Measurements from ENCODE around the gene CNPY1. TPM values are rescaled to one million over a fixed set of nuclear protein-coding genes. Genes with fewer than 3 reads are reported as not detected.
"Not testable (repeated sequence)": the region's sequence is repeated elsewhere in the genome, so short reads cannot be mapped to it uniquely, and the experiment has no call there.

The CNPY1 gene
- not detected for total RNA-seq

DNA sequence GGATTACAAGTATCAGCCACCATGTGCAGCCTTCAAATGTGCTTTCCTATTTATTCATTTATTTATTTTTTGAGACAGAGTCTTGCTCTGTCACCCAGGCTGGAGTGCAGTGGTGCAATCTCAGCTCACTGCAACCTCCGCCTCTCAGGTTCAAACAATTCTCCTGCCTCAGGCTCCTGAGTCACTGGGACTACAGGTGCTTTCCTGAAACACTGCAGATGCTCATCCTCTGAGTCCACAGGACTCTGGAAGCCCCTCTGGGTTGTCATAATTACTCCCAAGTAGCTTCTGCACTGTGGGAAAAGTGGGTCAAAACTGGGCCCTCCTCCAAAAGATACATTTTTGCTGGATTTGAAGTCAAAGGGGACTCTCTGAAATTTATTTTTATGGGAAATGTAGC, at the start of gene CNPY1:
TSS of gene CNPY1 (minus strand) at position 111 of the 400 bp plus-strand sequence. CDS start 630 bp downstream, outside the sequence.
- H3K36me3 ChIP-seq; DNase-seq; H3K27me3 ChIP-seq; H3K4me1 ChIP-seq; in situ Hi-C loops (cut with MboI; ENCODE audit: low pct_ligation_motif_present in 1 of 4, low pct_unique_long_range_greater_than_20kb in 1 of 4, low sequenced_read_pairs in 3 of 4); H3K9me3 ChIP-seq; H3K4me3 ChIP-seq; intact Hi-C loops (cut with DNase I; ENCODE audit: low total_unique reads); H3K27ac ChIP-seq: not testable (repeated sequence)
- 92% methylated on average over 1 of the region's 1 CpG; no CpG with 5 or more reads in 1 of the 2 donors for WGBS, 2 donors (ENCODE audit: low coverage in 1 of 2)

DNA sequence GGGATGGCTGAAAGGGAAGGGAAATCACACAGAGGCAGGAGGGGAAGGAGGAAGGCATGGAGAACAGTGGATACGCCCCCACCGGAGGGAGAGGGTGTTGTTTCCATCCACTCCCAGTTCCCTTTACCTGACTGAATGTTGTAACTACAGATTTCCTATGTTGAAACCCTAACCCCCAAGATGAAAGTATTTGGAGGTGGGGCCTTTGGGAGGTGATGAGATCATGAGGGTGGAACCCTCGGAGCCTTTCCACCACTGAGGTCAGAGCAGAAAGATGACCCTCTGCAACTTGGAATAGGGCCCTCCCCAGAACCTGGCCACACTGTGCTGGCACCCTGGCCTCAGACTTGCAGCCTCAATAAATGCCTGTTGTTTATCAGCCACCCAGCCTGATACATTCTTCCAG, 48.6 kb upstream of the CNPY1 start:
- Histone ChIP-seq H3K9me3 (no peaks in the 10 kb centered on the region), H3K27me3 (peaks cover 7% of the 10 kb centered on the region), H3K4me3 (no peak overlapping the region), H3K4me1 (peaks cover 0 to 12% (median 2%) of the 10 kb centered on the region in 4 donors), H3K36me3 (no peaks in the 10 kb centered on the region), H3K27ac (no peak overlapping the region)
- WGBS, 2 donors (ENCODE audit: low coverage in 1 of 2), result 31 to 63% methylated on average over 2 to 3 of the region's 3 CpGs
- DNase-seq, result no peak
- in situ Hi-C loops (cut with MboI; ENCODE audit: low pct_ligation_motif_present in 1 of 4, low pct_unique_long_range_greater_than_20kb in 1 of 4, low sequenced_read_pairs in 3 of 4) (loop anchor here (5.0 to 10.0 kb wide), 3 partner anchors 160 to 172 kb away; no protein-coding TSS in a partner anchor), intact Hi-C loops (cut with DNase I; ENCODE audit: low total_unique reads) (loop anchor here (10.0 kb wide), 1 partner anchor 170 kb away; no protein-coding TSS in a partner anchor)
- TF ChIP-seq, protein P1, sequence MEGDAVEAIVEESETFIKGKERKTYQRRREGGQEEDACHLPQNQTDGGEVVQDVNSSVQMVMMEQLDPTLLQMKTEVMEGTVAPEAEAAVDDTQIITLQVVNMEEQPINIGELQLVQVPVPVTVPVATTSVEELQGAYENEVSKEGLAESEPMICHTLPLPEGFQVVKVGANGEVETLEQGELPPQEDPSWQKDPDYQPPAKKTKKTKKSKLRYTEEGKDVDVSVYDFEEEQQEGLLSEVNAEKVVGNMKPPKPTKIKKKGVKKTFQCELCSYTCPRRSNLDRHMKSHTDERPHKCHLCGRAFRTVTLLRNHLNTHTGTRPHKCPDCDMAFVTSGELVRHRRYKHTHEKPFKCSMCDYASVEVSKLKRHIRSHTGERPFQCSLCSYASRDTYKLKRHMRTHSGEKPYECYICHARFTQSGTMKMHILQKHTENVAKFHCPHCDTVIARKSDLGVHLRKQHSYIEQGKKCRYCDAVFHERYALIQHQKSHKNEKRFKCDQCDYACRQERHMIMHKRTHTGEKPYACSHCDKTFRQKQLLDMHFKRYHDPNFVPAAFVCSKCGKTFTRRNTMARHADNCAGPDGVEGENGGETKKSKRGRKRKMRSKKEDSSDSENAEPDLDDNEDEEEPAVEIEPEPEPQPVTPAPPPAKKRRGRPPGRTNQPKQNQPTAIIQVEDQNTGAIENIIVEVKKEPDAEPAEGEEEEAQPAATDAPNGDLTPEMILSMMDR (IDR thresholded peaks at IDR 0.05), result no peak
- no peak for TF ChIP-seq EP300 (IDR thresholded peaks at IDR 0.05; ENCODE audit: low read depth)

DNA sequence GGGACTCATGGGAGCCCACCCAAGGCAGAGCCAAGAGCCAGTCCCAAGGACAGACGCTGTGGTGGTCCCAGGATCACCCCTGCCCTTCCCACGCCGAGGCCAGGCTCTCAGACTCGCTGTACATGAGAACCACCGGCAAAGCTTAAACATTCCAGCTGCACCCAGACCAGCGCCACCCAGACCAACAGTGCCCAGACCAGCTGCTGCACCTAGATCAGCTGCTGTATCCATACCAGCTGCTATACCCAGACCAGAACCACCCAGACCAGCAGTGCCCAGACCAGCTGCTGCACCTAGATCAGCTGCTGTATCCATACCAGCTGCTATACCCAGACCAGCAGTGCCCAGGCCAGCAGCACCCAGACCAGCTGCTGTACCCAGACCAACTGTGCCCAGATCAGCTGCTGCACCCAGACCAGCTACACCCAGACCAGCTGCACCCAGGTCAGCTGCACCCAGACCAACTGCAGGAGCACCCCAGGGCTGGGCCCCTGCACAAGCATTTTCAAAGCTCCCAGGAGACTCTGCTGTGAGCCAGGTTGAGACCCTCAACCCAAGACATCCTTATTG, 47.9 kb upstream of the CNPY1 start:
- Histone ChIP-seq H3K4me3 (no peak overlapping the region), H3K36me3 (no peaks in the 10 kb centered on the region), H3K27me3 (peaks cover under 1% of the 10 kb centered on the region), H3K27ac (no peak overlapping the region), H3K4me1 (peaks cover 0 to 12% (median 2%) of the 10 kb centered on the region in 4 donors), H3K9me3 (no peaks in the 10 kb centered on the region)
- WGBS, 2 donors (ENCODE audit: low coverage in 1 of 2), result 89% methylated on average over 6 of the region's 6 CpGs; no CpG with 5 or more reads in 1 of the 2 donors
- intact Hi-C loops (cut with DNase I; ENCODE audit: low total_unique reads) (loop anchor here (10.0 kb wide), 1 partner anchor 171 kb away; no protein-coding TSS in a partner anchor), in situ Hi-C loops (cut with MboI; ENCODE audit: low pct_ligation_motif_present in 1 of 4, low pct_unique_long_range_greater_than_20kb in 1 of 4, low sequenced_read_pairs in 3 of 4) (loop anchor here in 3 of 4 donors (10.0 kb wide), 2 partner anchors 161 to 171 kb away; no protein-coding TSS in a partner anchor)
- TF ChIP-seq EP300 (IDR thresholded peaks at IDR 0.05; ENCODE audit: low read depth), result no peak
- TF ChIP-seq POLR2AphosphoS5 (IDR thresholded peaks at IDR 0.05), result no peak
- no peak for TF ChIP-seq POLR2A (IDR thresholded peaks at IDR 0.05)
- TF ChIP-seq, protein P1 (IDR thresholded peaks at IDR 0.05), result no peak
- no peak for DNase-seq

DNA sequence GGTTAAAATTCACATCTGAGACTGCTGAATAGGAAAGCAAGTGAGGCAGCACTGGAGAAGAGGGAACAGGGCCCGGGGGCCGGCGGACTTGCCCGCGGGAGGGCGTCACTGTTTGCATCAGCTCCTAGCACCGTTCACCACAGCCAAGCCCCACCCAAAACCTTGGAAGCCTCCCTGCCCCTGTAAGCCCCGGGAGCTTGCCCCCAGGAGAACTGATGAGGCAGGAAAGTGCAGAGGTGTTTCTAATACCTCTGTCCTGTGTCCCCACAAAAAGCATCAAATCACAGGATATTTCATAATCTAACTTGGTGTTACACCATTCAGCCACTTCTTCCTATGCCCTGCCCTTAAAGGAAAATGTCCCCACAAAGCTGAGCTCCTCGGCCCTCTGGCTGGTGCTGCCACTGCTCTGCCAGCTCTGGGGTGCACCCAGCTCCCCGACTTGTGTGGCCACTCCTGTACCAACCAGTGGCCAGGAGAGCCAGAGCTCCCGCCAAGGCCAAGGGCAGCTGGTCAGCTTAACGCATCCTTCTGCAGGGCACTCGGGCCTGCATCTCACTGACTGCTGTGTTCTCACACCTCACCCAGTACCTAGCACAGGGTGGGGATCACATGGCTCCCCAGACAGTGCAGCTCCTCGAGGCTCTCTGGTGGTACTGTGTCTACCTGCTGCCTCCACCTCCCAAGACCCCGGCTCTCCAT, 47.3 kb upstream of the CNPY1 start:
- intact Hi-C loops (cut with DNase I; ENCODE audit: low total_unique reads), result loop anchor here (10.0 kb wide), 1 partner anchor 171 kb away; no protein-coding TSS in a partner anchor
- H3K4me3 ChIP-seq, result no peak overlapping the region
- H3K9me3 ChIP-seq, result no peaks in the 10 kb centered on the region
- peaks cover 0 to 9% (median 0%) of the 10 kb centered on the region in 4 donors for H3K4me1 ChIP-seq
- no peak for TF ChIP-seq EP300 (IDR thresholded peaks at IDR 0.05; ENCODE audit: low read depth)
- TF ChIP-seq, protein P1 (IDR thresholded peaks at IDR 0.05), result no peak
- TF ChIP-seq POLR2A (IDR thresholded peaks at IDR 0.05), result no peak
- no peak for TF ChIP-seq POLR2AphosphoS5 (IDR thresholded peaks at IDR 0.05)
- in situ Hi-C loops (cut with MboI; ENCODE audit: low pct_ligation_motif_present in 1 of 4, low pct_unique_long_range_greater_than_20kb in 1 of 4, low sequenced_read_pairs in 3 of 4), result loop anchor here in 3 of 4 donors (10.0 kb wide), 2 partner anchors 161 to 171 kb away; no protein-coding TSS in a partner anchor
- no peaks in the 10 kb centered on the region for H3K27me3 ChIP-seq
- H3K27ac ChIP-seq, result no peak overlapping the region
- no peak for DNase-seq
- WGBS, 2 donors (ENCODE audit: low coverage in 1 of 2), result 74% methylated on average over 13 of the region's 15 CpGs; no CpG with 5 or more reads in 1 of the 2 donors
- H3K36me3 ChIP-seq, result no peaks in the 10 kb centered on the region
